NCI-H2029 (cell line): Measurements from ENCODE around the gene CCL4.
"Not testable (repeated sequence)": the region's sequence is repeated elsewhere in the genome, so short reads cannot be mapped to it uniquely, and the experiment has no call there.

Source experiments
- DNase-seq: peaks from one replicate; lab custom pipeline; 2025; lab: John Stamatoyannopoulos, UW

CCL4 gene

GRCh38 chr17:36087897-36088572, 15.6 kb upstream of the CCL4 start:
- not testable (repeated sequence) for DNase-seq

- no peak for DNase-seq
These were observed 14.8 kb upstream of the CCL4 start for GRCh38 chr17:36088670-36089338.

- no peak for DNase-seq
These were observed 14.2 kb upstream of the CCL4 start for GRCh38 chr17:36089339-36089865.

- no peak for DNase-seq
These were observed 13.5 kb upstream of the CCL4 start, which contains the start of gene CCL3 for GRCh38 chr17:36089888-36090836. TSS of gene CCL3 (minus strand) at chr17:36090143. CDS start at chr17:36090058, 85 bp downstream.

GRCh38 chr17:36092230-36092629, 11.4 kb upstream of the CCL4 start:
- DNase-seq, result no peak

GRCh38 chr17:36092715-36093114, 10.9 kb upstream of the CCL4 start:
- DNase-seq, result not testable (repeated sequence)

- no peak for DNase-seq
These were observed 9.4 kb upstream of the CCL4 start for GRCh38 chr17:36094232-36094631.

GRCh38 chr17:36094746-36095145, 8.9 kb upstream of the CCL4 start:
- no peak for DNase-seq

GRCh38 chr17:36095992-36096391, 7.6 kb upstream of the CCL4 start:
- DNase-seq, result no peak

GRCh38 chr17:36099004-36099403, 4.6 kb upstream of the CCL4 start:
- not testable (repeated sequence) for DNase-seq

- DNase-seq, result not testable (repeated sequence)
These were observed 619 bp downstream of the CCL4 start for GRCh38 chr17:36104246-36104645.

GRCh38 chr17:36104701-36105181, 1.1 kb downstream of the CCL4 start:
- DNase-seq, result no peak

- DNase-seq, result no peak
These were observed 2.3 kb downstream of the CCL4 start for GRCh38 chr17:36105781-36106492.

- DNase-seq, result no peak
These were observed 2.8 kb downstream of the CCL4 start for GRCh38 chr17:36106493-36106835.

GRCh38 chr17:36107660-36108059, 4.0 kb downstream of the CCL4 start:
- no peak for DNase-seq

- DNase-seq, result not testable (repeated sequence)
These were observed 4.6 kb downstream of the CCL4 start for GRCh38 chr17:36108265-36108664.

GRCh38 chr17:36111068-36111490, 7.5 kb downstream of the CCL4 start:
- no peak for DNase-seq

GRCh38 chr17:36112572-36112971, 8.9 kb downstream of the CCL4 start:
- DNase-seq, result no peak

- not testable (repeated sequence) for DNase-seq
These were observed 9.5 kb downstream of the CCL4 start for GRCh38 chr17:36113131-36113530.

- not testable (repeated sequence) for DNase-seq
These were observed 11.5 kb downstream of the CCL4 start for GRCh38 chr17:36114971-36115648.

- DNase-seq, result not testable (repeated sequence)
These were observed 12.0 kb downstream of the CCL4 start for GRCh38 chr17:36115649-36115977.
